ENCODE data around the gene FOSB. TPM values are rescaled to one million over a fixed set of nuclear protein-coding genes. Genes with fewer than 3 reads are reported as not detected.
A peak's percentile ranks its signal among the peaks of the same experiment; 100 is the strongest.

Gene FOSB
- total RNA-seq, 1 donor from 2014 or later, result 0.26 TPM

DNA sequence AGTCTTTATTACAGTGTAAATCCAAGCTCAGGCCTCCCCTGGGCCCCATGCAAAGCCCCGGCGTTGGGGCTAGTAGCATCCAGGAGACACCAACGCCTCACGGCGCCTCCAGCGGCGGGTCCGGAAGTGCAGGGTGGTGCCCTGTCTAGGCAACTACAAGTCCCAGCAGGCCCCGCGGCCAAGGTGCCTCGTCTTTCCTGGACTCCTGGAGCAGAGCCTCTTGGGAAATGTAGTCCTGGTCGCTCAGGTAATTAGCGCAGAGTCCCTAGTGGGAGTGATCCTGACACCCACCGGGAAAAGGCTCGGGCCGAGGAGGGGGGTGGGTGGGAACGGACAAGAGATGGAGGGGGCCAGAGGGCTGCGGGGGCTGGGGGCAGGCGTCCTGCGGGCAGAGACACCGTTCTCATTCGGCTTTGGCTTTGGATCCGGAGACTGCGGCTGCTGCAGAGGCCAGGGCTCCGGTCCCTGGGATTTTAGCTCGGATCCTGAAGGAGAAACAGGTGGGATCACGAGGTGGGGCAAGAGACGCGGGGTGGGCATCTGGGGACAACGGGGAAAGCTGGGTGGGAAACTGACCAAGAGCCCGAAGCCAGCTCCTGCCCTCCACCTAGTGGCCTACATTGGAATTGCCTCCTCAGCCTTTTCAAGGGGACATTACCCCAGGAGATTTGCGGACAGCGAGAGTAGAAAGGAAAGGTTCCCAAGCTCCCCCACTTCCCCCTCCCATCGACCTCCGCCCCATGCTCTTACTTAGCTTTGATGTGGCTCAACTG, 17.7 kb downstream of the FOSB start:
- H3K27me3 Mint-ChIP-seq (ENCODE audit: low read depth), result no peaks in the 10 kb centered on the region
- DNase-seq (ENCODE audit: low read depth, low spot score), result peak; percentile 99
- peak overlapping the region; percentile 98 for H3K27ac Mint-ChIP-seq (ENCODE audit: unreplicated experiment)
- peak overlapping the region; percentile 97 for H3K4me3 Mint-ChIP-seq
- H3K4me1 Mint-ChIP-seq, result peaks cover 10% of the 10 kb centered on the region
- no peaks in the 10 kb centered on the region for H3K9me3 Mint-ChIP-seq
- TF ChIP-seq, protein P1, sequence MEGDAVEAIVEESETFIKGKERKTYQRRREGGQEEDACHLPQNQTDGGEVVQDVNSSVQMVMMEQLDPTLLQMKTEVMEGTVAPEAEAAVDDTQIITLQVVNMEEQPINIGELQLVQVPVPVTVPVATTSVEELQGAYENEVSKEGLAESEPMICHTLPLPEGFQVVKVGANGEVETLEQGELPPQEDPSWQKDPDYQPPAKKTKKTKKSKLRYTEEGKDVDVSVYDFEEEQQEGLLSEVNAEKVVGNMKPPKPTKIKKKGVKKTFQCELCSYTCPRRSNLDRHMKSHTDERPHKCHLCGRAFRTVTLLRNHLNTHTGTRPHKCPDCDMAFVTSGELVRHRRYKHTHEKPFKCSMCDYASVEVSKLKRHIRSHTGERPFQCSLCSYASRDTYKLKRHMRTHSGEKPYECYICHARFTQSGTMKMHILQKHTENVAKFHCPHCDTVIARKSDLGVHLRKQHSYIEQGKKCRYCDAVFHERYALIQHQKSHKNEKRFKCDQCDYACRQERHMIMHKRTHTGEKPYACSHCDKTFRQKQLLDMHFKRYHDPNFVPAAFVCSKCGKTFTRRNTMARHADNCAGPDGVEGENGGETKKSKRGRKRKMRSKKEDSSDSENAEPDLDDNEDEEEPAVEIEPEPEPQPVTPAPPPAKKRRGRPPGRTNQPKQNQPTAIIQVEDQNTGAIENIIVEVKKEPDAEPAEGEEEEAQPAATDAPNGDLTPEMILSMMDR (conservative IDR thresholded peaks at IDR 0.05), result peak; percentile 71
- H3K36me3 Mint-ChIP-seq (ENCODE audit: low read depth), result no peaks in the 10 kb centered on the region

DNA sequence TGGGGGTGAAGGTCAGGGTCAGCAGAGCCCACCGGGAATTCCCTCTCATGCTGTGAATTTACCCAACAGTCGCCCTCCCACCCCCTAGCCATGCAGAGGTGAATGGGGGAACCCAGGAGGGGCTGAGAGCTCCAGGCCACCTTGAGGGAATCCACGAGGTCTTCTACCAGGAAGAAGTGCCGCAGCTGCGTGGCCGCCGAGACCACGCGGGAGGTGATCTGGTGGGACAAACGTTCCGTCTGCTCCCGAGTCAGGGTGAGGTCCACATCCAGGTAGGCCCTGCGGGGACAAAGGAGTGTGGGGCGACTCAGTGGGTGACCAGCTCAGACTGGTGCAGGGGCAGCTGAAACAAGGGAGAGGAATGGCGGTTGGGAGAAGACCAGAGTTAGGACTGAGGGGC, 20.9 kb downstream of the FOSB start:
- Mint-ChIP-seq H3K27ac (ENCODE audit: unreplicated experiment) (no peak overlapping the region), H3K36me3 (ENCODE audit: low read depth) (no peaks in the 10 kb centered on the region), H3K9me3 (no peaks in the 10 kb centered on the region), H3K4me3 (no peak overlapping the region), H3K4me1 (peaks cover 27% of the 10 kb centered on the region), H3K27me3 (ENCODE audit: low read depth) (peaks cover 2% of the 10 kb centered on the region)
- DNase-seq (ENCODE audit: low read depth, low spot score), result no peak
- TF ChIP-seq, protein P1 (conservative IDR thresholded peaks at IDR 0.05), result no peak

DNA sequence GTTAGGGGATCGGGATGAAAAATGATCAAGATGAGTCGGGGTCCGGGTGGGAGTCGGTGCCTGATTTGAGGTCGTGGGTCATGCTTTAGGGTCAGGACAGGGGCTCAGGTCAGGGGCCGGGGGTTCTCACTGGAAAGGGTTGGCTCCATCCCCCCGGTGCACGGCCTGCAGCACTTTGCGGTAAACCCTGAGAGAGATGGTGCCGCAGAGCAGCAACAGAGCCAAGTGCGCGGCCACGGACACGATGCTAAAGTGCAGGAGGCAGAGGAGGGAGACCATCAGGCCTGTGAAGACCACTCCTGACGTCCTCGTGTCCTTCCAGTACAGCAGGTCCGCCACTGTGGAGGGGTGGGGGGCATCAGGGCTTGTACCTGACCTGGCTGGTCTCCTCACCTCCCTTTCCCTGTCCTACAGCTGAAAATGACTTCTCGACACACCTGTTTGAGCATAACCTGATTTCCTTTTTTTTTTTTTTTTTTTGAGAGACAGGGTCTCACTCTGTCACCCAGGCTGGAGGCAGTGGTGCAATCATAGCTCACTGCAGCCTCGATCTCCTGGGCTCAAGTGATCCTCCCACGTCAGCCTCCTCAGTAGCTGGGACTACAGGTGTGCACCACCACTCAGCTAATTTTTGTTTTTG, 21.5 kb downstream of the FOSB start:
- Mint-ChIP-seq H3K4me3 (no peak overlapping the region), H3K4me1 (peaks cover 31% of the 10 kb centered on the region), H3K36me3 (ENCODE audit: low read depth) (no peaks in the 10 kb centered on the region), H3K27ac (ENCODE audit: unreplicated experiment) (no peak overlapping the region), H3K9me3 (no peaks in the 10 kb centered on the region), H3K27me3 (ENCODE audit: low read depth) (peaks cover 2% of the 10 kb centered on the region)
- TF ChIP-seq, protein P1 (conservative IDR thresholded peaks at IDR 0.05), result no peak
- no peak for DNase-seq (ENCODE audit: low read depth, low spot score)

- Mint-ChIP-seq H3K27ac (ENCODE audit: unreplicated experiment) (no peak overlapping the region), H3K4me3 (peak overlapping the region; percentile 59), H3K9me3 (no peaks in the 10 kb centered on the region), H3K36me3 (ENCODE audit: low read depth) (no peaks in the 10 kb centered on the region), H3K4me1 (peaks cover 33% of the 10 kb centered on the region), H3K27me3 (ENCODE audit: low read depth) (peaks cover 17% of the 10 kb centered on the region)
- TF ChIP-seq, protein P1 (conservative IDR thresholded peaks at IDR 0.05), result no peak
- no peak for DNase-seq (ENCODE audit: low read depth, low spot score)
These were observed 24.4 kb downstream of the FOSB start for GRCh38 chr19:45492137-45492626.

- Mint-ChIP-seq H3K4me1 (peaks cover 37% of the 10 kb centered on the region), H3K9me3 (no peaks in the 10 kb centered on the region), H3K36me3 (ENCODE audit: low read depth) (no peaks in the 10 kb centered on the region), H3K27ac (ENCODE audit: unreplicated experiment) (no peak overlapping the region), H3K4me3 (peak overlapping the region; percentile 88), H3K27me3 (ENCODE audit: low read depth) (peaks cover 24% of the 10 kb centered on the region)
- TF ChIP-seq, protein P1 (conservative IDR thresholded peaks at IDR 0.05), result no peak
- DNase-seq (ENCODE audit: low read depth, low spot score), result peak; percentile 33
These were observed 25.1 kb downstream of the FOSB start for GRCh38 chr19:45492627-45493470.

Data from neural crest cell (in vitro differentiated cells).